DLD1 (cell line): ENCODE results near the gene CEP112.

Experiments used
- in situ Hi-C: cut with HindIII; loops from 2 replicates; pipeline ENCODE4 v1.10.0; 2017; ENCODE audit warnings: low sequenced_read_pairs

Gene CEP112

GRCh38 chr17:65898651-65899050 is 293.3 kb downstream of the CEP112 start:
- in situ Hi-C loops: no loop called here

GRCh38 chr17:65896889-65897288 is 295.0 kb downstream of the CEP112 start:
- in situ Hi-C loops: no loop called here

DNA sequence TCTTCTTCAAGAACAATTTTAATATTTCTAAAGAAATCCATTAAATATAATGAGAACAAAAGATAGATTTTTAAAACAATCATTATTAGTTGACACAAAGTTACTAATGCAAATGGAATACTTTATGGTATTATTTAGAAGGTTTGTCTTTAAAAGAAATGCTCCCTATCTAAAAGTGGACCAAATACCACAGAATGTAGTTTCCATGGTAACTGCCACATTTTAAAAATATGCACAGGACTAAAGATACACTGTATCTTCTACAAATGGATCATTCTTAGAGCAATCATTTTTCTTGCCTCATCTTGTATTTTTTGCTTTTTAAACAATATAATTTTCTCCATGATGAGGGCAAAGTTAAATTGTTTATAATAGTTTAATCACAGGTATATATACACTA is 296.0 kb downstream of the CEP112 start:
- in situ Hi-C loops: no loop called here

DNA sequence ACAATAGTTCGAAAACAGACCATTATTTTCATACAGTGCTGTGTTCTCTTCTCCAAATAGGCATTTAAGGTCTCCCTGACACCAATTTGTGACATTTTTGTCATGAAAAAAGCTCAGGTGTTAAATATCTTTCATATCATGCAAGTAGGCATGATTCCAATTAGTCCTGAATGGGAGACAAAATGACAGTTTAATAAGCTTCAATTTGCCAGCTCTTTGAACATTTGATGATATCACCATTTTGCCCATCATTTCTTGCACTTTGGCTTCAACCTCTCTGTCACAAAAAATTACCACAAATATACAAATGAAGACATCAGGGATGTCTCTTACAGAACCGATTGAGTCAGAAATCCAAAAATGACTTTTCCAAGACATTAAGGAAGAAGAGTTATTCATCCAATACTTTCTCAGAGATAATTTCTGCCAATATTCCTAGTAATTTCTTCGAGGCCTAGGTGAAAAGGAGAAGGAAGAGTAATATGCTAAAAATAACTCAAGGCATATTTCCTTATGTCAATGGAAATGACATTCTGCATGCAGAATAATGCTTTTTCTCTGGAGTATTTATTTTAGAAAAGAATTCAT is 298.1 kb downstream of the CEP112 start:
- in situ Hi-C loops: loop anchor here (5.0 kb wide), 1 partner anchor 59 kb away; no protein-coding TSS in a partner anchor

GRCh38 chr17:65892912-65893377 is 299.0 kb downstream of the CEP112 start:
- in situ Hi-C loops: loop anchor here (5.0 kb wide), 1 partner anchor 59 kb away; no protein-coding TSS in a partner anchor

- in situ Hi-C loops: loop anchor here (5.0 kb wide), 1 partner anchor 61 kb away; no protein-coding TSS in a partner anchor
Measured at GRCh38 chr17:65891231-65891735, 300.6 kb downstream of the CEP112 start.

DNA sequence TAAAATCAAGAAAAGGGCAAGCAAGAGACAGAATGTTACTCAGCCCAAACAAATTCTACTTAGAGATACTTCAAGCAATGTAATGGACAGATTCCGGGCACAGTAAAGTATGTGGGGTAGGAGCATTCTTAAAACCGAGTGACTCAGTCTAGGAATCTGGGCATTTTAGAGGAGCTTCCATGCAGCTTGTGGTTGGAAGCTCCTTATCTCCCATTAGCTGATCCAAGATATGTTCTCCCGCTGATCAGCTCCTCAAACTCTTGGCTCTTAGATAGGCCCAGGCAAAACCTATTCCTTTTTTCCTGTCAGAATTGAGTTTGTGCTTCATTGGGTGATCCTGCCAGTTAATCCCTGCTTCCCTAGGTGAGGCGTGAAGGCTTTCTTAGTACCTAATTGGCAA is 303.3 kb downstream of the CEP112 start:
- in situ Hi-C loops: no loop called here

- in situ Hi-C loops: no loop called here
Measured at GRCh38 chr17:65886315-65887245, 305.4 kb downstream of the CEP112 start.

DNA sequence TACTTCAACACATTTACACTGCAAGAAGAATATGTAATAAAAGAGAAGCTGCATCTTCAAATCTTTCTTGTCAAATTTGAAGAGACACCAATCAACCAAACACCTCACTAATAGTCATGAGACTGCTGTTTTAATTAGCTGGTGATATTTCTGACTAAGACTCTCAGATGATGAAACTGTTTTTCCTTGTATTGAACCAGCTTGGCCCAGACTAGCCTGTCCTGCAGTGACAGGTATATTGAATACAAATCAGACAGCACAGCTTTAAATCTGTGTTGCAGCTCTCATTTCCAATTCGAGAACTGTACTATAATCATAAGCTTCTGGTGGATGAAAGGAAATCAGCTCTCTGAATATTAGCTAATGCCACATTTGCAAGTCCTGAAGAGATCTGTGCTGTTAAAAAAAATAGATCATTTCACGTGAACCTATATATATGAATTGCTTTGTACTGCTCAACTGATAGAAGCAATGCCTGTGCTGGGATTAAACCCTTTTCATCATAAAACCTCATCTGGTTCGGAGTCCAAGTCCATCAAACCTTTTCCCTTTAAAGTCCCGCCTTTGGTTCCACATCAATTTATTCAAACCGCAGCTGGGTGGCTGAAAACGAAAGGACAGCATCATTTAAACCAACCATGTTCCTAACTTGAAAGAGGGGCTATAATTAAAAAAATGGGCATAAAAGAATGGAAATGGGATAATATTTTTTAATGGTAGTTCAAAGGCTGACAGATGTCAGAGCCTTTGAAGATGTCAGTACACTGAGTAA is 306.2 kb downstream of the CEP112 start:
- in situ Hi-C loops: no loop called here

- in situ Hi-C loops: no loop called here
Measured at GRCh38 chr17:65876985-65877384, 314.9 kb downstream of the CEP112 start.

GRCh38 chr17:65868881-65869280 is 323.1 kb downstream of the CEP112 start:
- in situ Hi-C loops: no loop called here

DNA sequence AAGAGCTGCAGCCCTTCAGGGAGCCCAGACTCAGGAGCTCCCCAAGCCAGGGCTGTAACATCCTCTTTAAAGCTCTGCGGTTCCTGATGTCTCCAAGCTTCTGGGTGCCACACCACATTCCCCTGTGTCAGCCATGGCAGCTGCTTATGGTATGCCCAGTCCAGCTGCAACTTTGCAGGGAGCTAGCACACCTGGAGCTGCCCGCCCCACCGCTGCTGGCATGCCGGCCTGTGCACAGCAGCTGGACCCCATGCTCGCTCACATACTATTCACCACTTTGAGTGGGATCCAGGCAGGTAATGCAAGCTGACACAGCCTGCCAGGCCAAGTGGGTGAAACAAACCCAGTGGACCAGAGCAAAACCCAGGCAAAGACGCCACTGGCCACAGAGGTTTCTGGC is 324.9 kb downstream of the CEP112 start:
- in situ Hi-C loops: no loop called here

GRCh38 chr17:65865715-65866425 is 326.1 kb downstream of the CEP112 start:
- in situ Hi-C loops: no loop called here

DNA sequence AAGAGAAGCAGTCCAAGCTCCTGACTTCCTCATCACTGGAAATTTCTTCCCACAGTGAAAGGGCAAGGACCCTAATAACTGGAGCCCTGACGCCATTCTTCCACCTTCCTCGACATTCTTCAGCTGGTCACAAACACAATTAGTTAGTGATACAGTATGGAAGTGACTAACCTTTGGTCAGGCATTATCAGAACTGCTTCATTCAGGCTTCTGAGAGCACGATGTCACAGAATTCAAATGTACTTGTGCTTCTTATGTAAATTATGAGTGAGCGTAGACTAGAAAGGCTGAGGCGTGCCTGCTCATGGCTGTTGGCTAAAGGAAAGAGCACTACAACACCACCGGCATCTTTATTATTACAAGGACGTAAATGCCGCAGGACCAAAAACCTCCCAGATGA is 327.5 kb downstream of the CEP112 start:
- in situ Hi-C loops: no loop called here

- in situ Hi-C loops: no loop called here
Measured at GRCh38 chr17:65857718-65858117, 334.2 kb downstream of the CEP112 start.

GRCh38 chr17:65856865-65857264 is 335.1 kb downstream of the CEP112 start:
- in situ Hi-C loops: no loop called here

DNA sequence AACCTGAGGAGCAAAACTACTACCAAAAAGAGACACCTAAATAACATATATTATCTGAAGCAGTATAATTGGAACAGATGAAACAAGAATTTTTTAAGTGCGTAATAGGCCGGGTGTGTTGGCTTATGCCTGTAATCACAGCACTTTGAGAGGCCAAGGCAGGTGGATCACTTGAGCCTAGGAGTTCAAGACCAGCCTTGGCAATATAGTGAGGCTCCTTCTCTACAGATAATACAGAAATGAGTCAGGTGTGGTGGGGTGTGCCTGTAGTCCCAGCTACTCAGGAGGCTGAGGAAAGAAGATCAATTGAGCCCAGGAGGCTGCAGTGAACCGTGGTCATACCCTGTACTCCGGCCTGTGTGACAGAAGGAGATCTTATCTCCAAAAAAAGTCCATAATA is 336.3 kb downstream of the CEP112 start:
- in situ Hi-C loops: no loop called here

- in situ Hi-C loops: no loop called here
Measured at GRCh38 chr17:65855245-65855644, 336.7 kb downstream of the CEP112 start.

DNA sequence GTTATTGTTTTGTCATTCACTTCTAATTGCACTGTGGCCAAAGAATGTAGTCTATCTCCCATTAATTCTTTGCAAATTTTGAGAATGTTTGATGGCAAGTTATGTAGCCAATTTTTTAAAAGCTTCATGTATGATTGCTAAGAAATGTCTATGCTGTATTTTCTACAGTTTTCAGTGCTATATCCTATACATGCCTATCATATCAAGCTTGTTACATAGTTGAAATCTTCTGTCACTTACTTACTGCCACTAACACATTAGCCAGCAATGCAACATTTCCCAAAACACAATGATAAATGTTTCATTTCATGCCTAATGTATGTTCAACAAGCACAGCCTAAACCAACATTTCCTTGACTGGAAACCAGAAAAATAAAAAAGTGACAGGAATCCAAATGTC is 338.1 kb downstream of the CEP112 start:
- in situ Hi-C loops: no loop called here

DNA sequence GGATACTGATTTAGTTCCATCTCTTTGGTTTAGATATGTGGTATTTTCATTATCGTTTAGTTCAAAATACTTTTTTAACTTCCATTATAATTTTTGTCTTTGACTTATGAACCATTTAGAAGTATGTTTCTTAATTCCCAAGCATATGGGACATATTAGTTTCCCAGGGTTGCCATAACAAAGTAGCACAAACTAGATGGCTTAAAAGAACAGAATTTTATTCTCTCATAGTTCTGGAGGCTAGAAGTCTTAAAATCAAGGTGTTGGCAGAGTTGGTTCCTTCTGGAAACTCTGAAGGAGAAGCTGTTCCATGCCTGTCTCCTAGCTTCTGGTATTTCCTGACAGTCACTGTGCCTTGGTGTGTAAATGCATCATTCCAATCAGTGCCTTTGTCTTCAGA is 339.0 kb downstream of the CEP112 start:
- in situ Hi-C loops: no loop called here
